B cell (primary cell): ENCODE data around the gene MPC2. TPM values are rescaled to one million over a fixed set of nuclear protein-coding genes. Genes with fewer than 3 reads are reported as not detected.

Source experiments
- ATAC-seq: fragments of 200-7000 bp; cut with Tn5 transposase; one replicate; pipeline ENCODE4 v1.10.0; 2021; ENCODE audit warnings: low read depth, mild to moderate bottlenecking, moderate number of reproducible peaks, moderate library complexity
- CTCF ChIA-PET: fragments of 350-600 bp; sonication (Branson Sonifier 250); formaldehyde crosslinking; loops from one replicate; lab custom pipeline; 2021; ENCODE audit warnings: antibody characterized with exemption, inconsistent platforms; lab: Charles Lee
- POLR2A ChIA-PET: fragments of 350-600 bp; sonication (Branson Sonifier 250); formaldehyde crosslinking; loops from one replicate; lab custom pipeline; 2021; ENCODE audit warnings: antibody characterized with exemption; lab: Charles Lee
- DNase-seq: peaks from one replicate; pipeline ENCODE4 v3.0.0; 2013
- H2AFZ ChIP-seq: 2 replicates; pipeline ENCODE4 v1.6.1; 2012; ENCODE audit warnings: mild to moderate bottlenecking, low read depth, low read length; ENCODE audit not compliant: insufficient read depth, poor library complexity, severe bottlenecking
- H3K27ac ChIP-seq, 2 donors: 1 replicate in 1 of 2; 2 replicates in 1 of 2; pipeline ENCODE4 v1.5.1; 2012 to 2013; ENCODE audit warnings: low read length in 2 of 2, mild to moderate bottlenecking in 2 of 2, moderate library complexity in 1 of 2
- H3K27me3 ChIP-seq, 4 experiments: fragments of 200-600 bp in 1 of 4; sonication (generic) in 1 of 4; replicated peaks in 1 of 4; 1 replicate in 2 of 4; 2 replicates in 2 of 4; pipeline versions ENCODE4 v1.6.1 to v1.7.0; 2013 to 2016; ENCODE audit warnings: low read length in 3 of 4, mild to moderate bottlenecking in 2 of 4, mixed read lengths in 1 of 4, moderate library complexity in 1 of 4; ENCODE audit not compliant: insufficient read depth in 4 of 4, control insufficient read depth in 3 of 4; ENCODE audit errors: control extremely low read depth in 1 of 4
- H3K36me3 ChIP-seq, 2 experiments: replicated peaks in 1 of 2; 1 replicate in 1 of 2; 2 replicates in 1 of 2; pipeline versions ENCODE4 v1.6.1 to v1.7.1; 2013; ENCODE audit warnings: low read length in 1 of 2; ENCODE audit not compliant: insufficient read depth in 2 of 2, control insufficient read depth in 1 of 2; ENCODE audit errors: control extremely low read depth in 1 of 2, extremely low read depth in 1 of 2
- H3K4me1 ChIP-seq, 2 donors: fragments of 200-600 bp in 1 of 2; sonication (generic) in 1 of 2; 1 replicate in 1 of 2; 2 replicates in 1 of 2; pipeline versions ENCODE4 v1.5.1 to v1.6.1; 2013 to 2017; ENCODE audit warnings: low read length in 2 of 2; ENCODE audit not compliant: control insufficient read depth in 2 of 2, insufficient read depth in 2 of 2
- H3K4me2 ChIP-seq: replicated peaks from 2 replicates; pipeline ENCODE3; 2012; ENCODE audit warnings: mild to moderate bottlenecking, low read depth, low read length; ENCODE audit not compliant: poor library complexity, severe bottlenecking
- H3K4me3 ChIP-seq, 5 experiments: fragments of 200-600 bp in 1 of 5; sonication (generic) in 1 of 5; 1 replicate in 3 of 5; 2 replicates in 2 of 5; pipeline versions ENCODE4 v1.5.1 to v1.7.0; 2011 to 2016; ENCODE audit warnings: low read length in 4 of 5, mild to moderate bottlenecking in 4 of 5, low read depth in 2 of 5, control low read depth in 1 of 5, moderate library complexity in 1 of 5; ENCODE audit not compliant: insufficient read depth in 1 of 5; ENCODE audit errors: control extremely low read depth in 1 of 5, extremely low read depth in 1 of 5
- H3K79me2 ChIP-seq: fragments of 200-600 bp; sonication (generic); one replicate; pipeline ENCODE4 v1.6.0; 2016; ENCODE audit warnings: low read length; ENCODE audit not compliant: control insufficient read depth, insufficient read depth
- H3K9ac ChIP-seq: fragments of 200-600 bp; sonication (generic); 2 replicates; pipeline ENCODE4 v1.6.1; 2017; ENCODE audit warnings: mild to moderate bottlenecking, low read length, moderate library complexity
- H3K9me3 ChIP-seq, 3 donors: one replicate each; pipeline versions ENCODE4 v1.6.1 to v1.7.1; 2013; ENCODE audit warnings: low read length in 2 of 3; ENCODE audit not compliant: control insufficient read depth in 2 of 3, insufficient read depth in 1 of 3; ENCODE audit errors: control extremely low read depth in 1 of 3
- H4K20me1 ChIP-seq: 2 replicates; pipeline ENCODE4 v1.6.0; 2012; ENCODE audit warnings: mild to moderate bottlenecking, low read length; ENCODE audit not compliant: insufficient read depth, control insufficient read depth, poor library complexity, severe bottlenecking
- H3K27ac Mint-ChIP-seq: one replicate; pipeline ENCODE4 v1.8.0; 2021; ENCODE audit warnings: mixed read lengths
- H3K27me3 Mint-ChIP-seq: one replicate; pipeline ENCODE4 v1.8.0; 2021; ENCODE audit warnings: mixed read lengths
- H3K4me1 Mint-ChIP-seq: one replicate; pipeline ENCODE4 v1.8.0; 2021; ENCODE audit warnings: mixed read lengths
- H3K4me3 Mint-ChIP-seq: one replicate; pipeline ENCODE4 v1.8.0; 2021; ENCODE audit warnings: mixed read lengths
- H3K9me3 Mint-ChIP-seq: one replicate; pipeline ENCODE4 v1.8.0; 2022; ENCODE audit warnings: mixed read lengths; ENCODE audit not compliant: insufficient read depth
- CTCF ChIP-seq: fragments of 200-600 bp; IDR thresholded peaks from one replicate; pipeline ENCODE4 v1.8.0; 2022; ENCODE audit warnings: antibody characterized with exemption, mild to moderate bottlenecking
- EZH2 ChIP-seq: IDR thresholded peaks from 2 replicates; pipeline ENCODE4 v1.6.1; 2012; ENCODE audit warnings: borderline replicate concordance, low read depth, mild to moderate bottlenecking, moderate library complexity, low read length; ENCODE audit not compliant: insufficient read depth, poor library complexity, severe bottlenecking
- WGBS: methylation state at CpG from one replicate; pipeline ENCODE4 v1.1.5; 2013; ENCODE audit warnings: missing lambda C conversion rate; ENCODE audit not compliant: insufficient coverage; 5-methylcytosine and 5-hydroxymethylcytosine counted together
- intact Hi-C: fragments of 100-400 bp; cut with micrococcal nuclease; formaldehyde crosslinking; loops from one replicate; pipeline ENCODE4 v1.10.0; 2022
- polyA plus RNA-seq: library from polyadenylated mRNA; depleted of rRNA; stranded (reverse); fragments of >200 nt; gene quantifications from 2 replicates; pipeline ENCODE4 v1.2.3, GENCODE V29; 2012
- total RNA-seq, 2 donors: library from RNA; stranded (reverse); fragments of 120-200 nt in 1 of 2; gene quantifications; 1 replicate in 1 of 2; 2 replicates in 1 of 2; pipeline versions ENCODE4 v1.2.3 to v1.2.4, GENCODE V29; 2013 to 2022

MPC2 gene
- total and polyA plus RNA-seq, 2 donors (not counting 1 experiment from before 2014, with no cell fraction given) = 16.4 to 17.5 TPM

- Histone ChIP-seq H3K4me3 (no peak overlapping the region), H3K4me2 (no peak overlapping the region), H3K36me3 (peaks cover 4 to 18% of the 10 kb centered on the region in 2 experiments), H3K79me2 (peaks cover 12% of the 10 kb centered on the region), H4K20me1 (no peaks in the 10 kb centered on the region), H3K9me3 (no peaks in the 10 kb centered on the region), H3K4me1 (peaks cover 0 to 4% of the 10 kb centered on the region in 2 donors), H3K27ac (no peak overlapping the region), H3K27me3 (no peaks in the 10 kb centered on the region), H3K9ac (no peak overlapping the region), H2AFZ (no peak overlapping the region)
- ATAC-seq (no peak), DNase-seq (no peak)
- POLR2A ChIA-PET = no interaction called here
- intact Hi-C loops = no loop called here
- no peaks in the 10 kb centered on the region for H3K27me3 Mint-ChIP-seq
- CTCF ChIA-PET = interaction anchor here (0.7 kb wide), 1 partner anchor 8 kb away, joined by 4 read pairs; no protein-coding TSS in a partner anchor
- peaks cover 13% of the 10 kb centered on the region for H3K4me1 Mint-ChIP-seq
- H3K27ac Mint-ChIP-seq = no peak overlapping the region
- no peak overlapping the region for H3K4me3 Mint-ChIP-seq
- no peak for TF ChIP-seq EZH2
- TF ChIP-seq CTCF = no peak
- no peaks in the 10 kb centered on the region for H3K9me3 Mint-ChIP-seq
Measured at GRCh38 chr1:167922023-167922422, 14.8 kb downstream of the MPC2 start.

- Histone ChIP-seq H3K79me2 (no peaks in the 10 kb centered on the region), H3K27ac (no peak overlapping the region), H3K4me2 (no peak overlapping the region), H3K36me3 (peaks cover 6 to 23% of the 10 kb centered on the region in 2 experiments), H3K27me3 (no peaks in the 10 kb centered on the region), H3K9me3 (no peaks in the 10 kb centered on the region), H3K4me3 (no peak overlapping the region), H2AFZ (no peak overlapping the region), H4K20me1 (no peaks in the 10 kb centered on the region), H3K4me1 (no peaks in the 10 kb centered on the region), H3K9ac (no peak overlapping the region)
- no peak for DNase-seq
- Mint-ChIP-seq H3K4me3 (no peak overlapping the region), H3K27ac (no peak overlapping the region), H3K9me3 (no peaks in the 10 kb centered on the region), H3K4me1 (no peaks in the 10 kb centered on the region), H3K27me3 (no peaks in the 10 kb centered on the region)
- TF ChIP-seq CTCF = no peak
- no peak for TF ChIP-seq EZH2
- ChIA-PET CTCF (interaction anchor here (0.8 kb wide), 1 partner anchor 202 kb away, joined by 3 read pairs; no protein-coding TSS in a partner anchor), POLR2A (no interaction called here)
- 100% methylated on average over 1 of the region's 6 CpGs for WGBS
- ATAC-seq = no peak
- intact Hi-C loops = no loop called here
Measured at GRCh38 chr1:167916766-167917511, 19.9 kb downstream of the MPC2 start.
